A549 (cell line): ENCODE results near the gene RELL2. TPM values are rescaled to one million over a fixed set of nuclear protein-coding genes. Genes with fewer than 3 reads are reported as not detected.

Experiments used
- ATAC-seq, 2 experiments: fragments of 200-7000 bp in 1 of 2; fragments of >200 bp in 1 of 2; cut with Nextera tagmentation in 1 of 2; cut with Tn5 transposase in 1 of 2; 3 replicates each; pipeline versions ENCODE4 v1.8.0 to v1.9.1; 2018 to 2020; ENCODE audit warnings: mild to moderate bottlenecking in 1 of 2, moderate library complexity in 1 of 2
- CTCF ChIA-PET: fragments of 300-600 bp; sonication (Branson Sonifier 250); formaldehyde crosslinking; extraction: SDS; loops from one replicate; lab custom pipeline; 2021; ENCODE audit warnings: antibody characterized with exemption, inconsistent platforms; lab: Yijun Ruan, JAX
- POLR2A ChIA-PET: fragments of 350-600 bp; formaldehyde crosslinking; extraction: SDS; loops from one replicate; lab custom pipeline; 2021; ENCODE audit warnings: antibody characterized with exemption, inconsistent platforms; lab: Yijun Ruan, JAX
- DNase-seq, 2 experiments: peaks; one replicate each; pipeline versions ENCODE4 v3.0.0 to v3.0.0-alpha.2; 2011 to 2016; ENCODE audit warnings: low read depth in 1 of 2, low spot score in 1 of 2
- FAIRE-seq: peaks from 2 replicates; lab custom pipeline; 2011; peaks lifted over from hg19 to GRCh38; lab: Jason Lieb, UNC
- H3K27ac ChIP-seq, 2 experiments: fragments of >200 bp; sonication (Bioruptor Twin); formaldehyde crosslinking; 3 replicates each; pipeline ENCODE4 v1.5.1; 2016 to 2017
- H3K4me1 ChIP-seq: fragments of >200 bp; sonication (Bioruptor Twin); formaldehyde crosslinking; 3 replicates; pipeline ENCODE4 v1.6.1; 2016
- H3K4me2 ChIP-seq: fragments of >200 bp; sonication (Bioruptor Twin); formaldehyde crosslinking; 3 replicates; pipeline ENCODE4 v1.6.1; 2016
- H3K4me3 ChIP-seq: fragments of >200 bp; sonication (Bioruptor Twin); formaldehyde crosslinking; 3 replicates; pipeline ENCODE4 v1.5.1; 2016
- H3K9me3 ChIP-seq: fragments of >200 bp; sonication (Bioruptor Twin); formaldehyde crosslinking; 3 replicates; pipeline ENCODE4 v1.6.1; 2016
- CHD2 ChIP-seq: fragments of 150-350 bp; IDR thresholded peaks from 2 replicates; pipeline ENCODE4 v1.6.1; 2014; ENCODE audit warnings: low read length; ENCODE audit not compliant: partially characterized antibody
- EHF ChIP-seq: fragments of 250-450 bp; sonication (Bioruptor Pico); IDR thresholded peaks from 2 replicates; pipeline ENCODE4 v1.5.0; 2020; ENCODE audit warnings: mild to moderate bottlenecking
- GATA3 ChIP-seq: IDR thresholded peaks from 2 replicates; pipeline ENCODE4 v1.6.1; 2012; ENCODE audit warnings: borderline replicate concordance
- HEYL ChIP-seq: fragments of 250-450 bp; sonication (Bioruptor Pico); IDR thresholded peaks from 2 replicates; pipeline ENCODE4 v1.8.0; 2021; ENCODE audit warnings: mild to moderate bottlenecking, moderate library complexity
- HOXA7 ChIP-seq: fragments of 250-450 bp; sonication (Bioruptor Pico); IDR thresholded peaks from 2 replicates; pipeline ENCODE4 v1.5.0; 2020; ENCODE audit warnings: mild to moderate bottlenecking, moderate library complexity
- HOXB13 ChIP-seq: fragments of 250-450 bp; sonication (Bioruptor Pico); IDR thresholded peaks from 2 replicates; pipeline ENCODE4 v1.5.0; 2020; ENCODE audit warnings: low read depth, mild to moderate bottlenecking, moderate library complexity
- JUN ChIP-seq, 2 experiments: fragments of >200 bp; sonication (Bioruptor Twin); formaldehyde crosslinking; IDR thresholded peaks; 2 replicates in 1 of 2; 3 replicates in 1 of 2; pipeline ENCODE4 v1.6.1; 2016 to 2017
- MYC ChIP-seq: IDR thresholded peaks from 2 replicates; pipeline ENCODE4 v1.6.1; 2012; ENCODE audit warnings: mild to moderate bottlenecking, inconsistent platforms, low read length, improper control_type of control experiment, borderline replicate concordance
- NPAS2 ChIP-seq: fragments of 250-450 bp; sonication (Bioruptor Pico); IDR thresholded peaks from 2 replicates; pipeline ENCODE4 v1.8.0; 2022; ENCODE audit warnings: mild to moderate bottlenecking, moderate library complexity, borderline replicate concordance
- NR3C1 ChIP-seq: fragments of >200 bp; sonication (Bioruptor Twin); formaldehyde crosslinking; IDR thresholded peaks from 3 replicates; pipeline ENCODE4 v1.6.1; 2017
- POLR2AphosphoS2 ChIP-seq: conservative IDR thresholded peaks from 2 replicates; pipeline ENCODE4 v1.6.1; 2012; ENCODE audit warnings: low read length, improper control_type of control experiment, inconsistent platforms
- RAD21 ChIP-seq, 2 experiments: fragments of >200 bp in 1 of 2; sonication (Bioruptor Twin) in 1 of 2; formaldehyde crosslinking in 1 of 2; IDR thresholded peaks in 1 of 2; conservative IDR thresholded peaks in 1 of 2; 2 replicates in 1 of 2; 3 replicates in 1 of 2; pipeline ENCODE4 v1.6.1; 2012 to 2018; ENCODE audit warnings: inconsistent platforms in 1 of 2
- RCOR1 ChIP-seq: fragments of 150-350 bp; IDR thresholded peaks from 2 replicates; pipeline ENCODE4 v1.6.1; 2014; ENCODE audit warnings: antibody characterized with exemption, low read length, low read depth
- RFX5 ChIP-seq: fragments of 450-650 bp; IDR thresholded peaks from 2 replicates; pipeline ENCODE4 v1.7.1; 2014; ENCODE audit warnings: antibody characterized with exemption, mild to moderate bottlenecking, moderate library complexity
- SMC3 ChIP-seq: fragments of >200 bp; sonication (Bioruptor Twin); formaldehyde crosslinking; IDR thresholded peaks from 3 replicates; pipeline ENCODE4 v1.6.1; 2018; ENCODE audit warnings: inconsistent platforms
- TFCP2L1 ChIP-seq: fragments of 250-450 bp; sonication (Bioruptor Pico); IDR thresholded peaks from 2 replicates; pipeline ENCODE4 v1.5.0; 2021; ENCODE audit warnings: mild to moderate bottlenecking
- ZNF302 ChIP-seq: fragments of 250-450 bp; sonication (Bioruptor Pico); IDR thresholded peaks from 2 replicates; pipeline ENCODE4 v1.9.0; 2021; ENCODE audit warnings: inconsistent platforms, mild to moderate bottlenecking, moderate library complexity
- ZSCAN20 ChIP-seq: fragments of 250-450 bp; sonication (Bioruptor Pico); IDR thresholded peaks from 2 replicates; pipeline ENCODE4 v1.8.0; 2022; ENCODE audit warnings: mild to moderate bottlenecking, moderate library complexity
- polyA plus RNA-seq, 4 experiments: library from polyadenylated mRNA; depleted of rRNA in 3 of 4; stranded (reverse); fragments of >200 nt; fragmentation: RNase III in 1 of 4; extraction: RNeasy Plus Mini Kit Qiagen cat#74134 plus additional on column Dnase treatment in 1 of 4; gene quantifications; 2 replicates in 3 of 4; 3 replicates in 1 of 4; pipeline ENCODE4 v1.2.3, GENCODE V29; 2011 to 2017
- TF ChIP-seq, protein P1 (sequence below): fragments of 200-600 bp; sonication (generic); IDR thresholded peaks from 2 replicates; pipeline ENCODE4 v1.6.1; 2016; ENCODE audit warnings: antibody characterized with exemption, mild to moderate bottlenecking, moderate library complexity
- TF ChIP-seq, protein P2 (sequence below): fragments of >200 bp; sonication (Bioruptor Twin); formaldehyde crosslinking; IDR thresholded peaks from 2 replicates; pipeline ENCODE4 v1.6.1; 2016
- TF ChIP-seq, protein P3 (sequence below): fragments of >200 bp; sonication (Bioruptor Twin); formaldehyde crosslinking; IDR thresholded peaks from 3 replicates; pipeline ENCODE4 v1.5.1; 2016
- TF ChIP-seq, protein P4 (sequence below): IDR thresholded peaks from 2 replicates; pipeline ENCODE4 v1.6.1; 2012
- TF ChIP-seq, protein P5 (sequence below): fragments of 450-650 bp; IDR thresholded peaks from 2 replicates; pipeline ENCODE4 v1.6.1; 2014; ENCODE audit warnings: antibody characterized with exemption
- TF ChIP-seq, protein P6 (sequence below): IDR thresholded peaks from 2 replicates; pipeline ENCODE4 v1.6.1; 2012
- TF ChIP-seq, protein P7 (sequence below): fragments of 250-450 bp; sonication (Bioruptor Pico); IDR thresholded peaks from 2 replicates; pipeline ENCODE4 v1.5.0; 2020; ENCODE audit warnings: low read depth, mild to moderate bottlenecking, moderate library complexity
- TF ChIP-seq, protein P8 (sequence below): IDR thresholded peaks from 2 replicates; pipeline ENCODE4 v1.6.1; 2012; ENCODE audit warnings: low read depth, borderline replicate concordance

Gene RELL2
- polyA plus RNA-seq, 2 of the 4 experiments (the other 2 are of a cell fraction) = 3.6 to 6.5 TPM

DNA sequence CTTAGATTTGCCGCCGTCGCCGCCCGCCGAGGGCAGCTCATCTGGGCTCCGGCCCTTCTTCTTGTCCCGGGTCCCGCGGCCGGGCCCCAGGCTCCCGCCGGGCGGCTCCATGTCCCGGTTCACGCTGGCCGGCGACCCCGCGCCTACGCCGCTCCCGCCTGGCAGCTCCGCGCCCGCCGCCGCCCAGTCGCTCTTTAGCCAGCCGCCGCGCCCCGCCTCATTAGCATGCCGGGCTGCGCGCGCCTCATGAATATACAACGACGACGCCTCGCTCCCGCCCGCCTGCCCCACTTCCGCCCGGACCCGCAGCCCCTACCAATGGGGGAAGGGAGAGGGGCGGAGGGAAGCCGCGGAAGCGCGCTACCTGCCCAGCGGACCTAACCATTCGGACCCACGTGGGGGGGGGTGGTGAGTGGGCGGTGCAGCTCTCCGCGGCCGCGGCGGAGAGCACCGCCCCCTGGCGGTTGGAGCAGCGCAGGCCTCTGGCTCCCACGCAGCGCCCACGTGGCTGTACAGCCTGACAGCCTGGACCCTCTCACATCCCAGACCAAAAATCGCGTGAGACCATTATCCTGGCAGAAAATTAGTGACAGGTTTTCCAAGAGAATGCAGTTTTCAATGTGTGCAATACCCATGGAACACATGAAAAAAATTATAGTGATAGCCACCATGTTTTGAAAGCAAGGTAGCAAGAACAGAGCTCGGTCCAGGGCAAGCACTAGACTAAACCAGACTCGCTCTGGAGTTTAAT is 17.8 kb upstream of the RELL2 start, which contains the start of gene DIAPH1 (continued):
- TF ChIP-seq, protein P1, sequence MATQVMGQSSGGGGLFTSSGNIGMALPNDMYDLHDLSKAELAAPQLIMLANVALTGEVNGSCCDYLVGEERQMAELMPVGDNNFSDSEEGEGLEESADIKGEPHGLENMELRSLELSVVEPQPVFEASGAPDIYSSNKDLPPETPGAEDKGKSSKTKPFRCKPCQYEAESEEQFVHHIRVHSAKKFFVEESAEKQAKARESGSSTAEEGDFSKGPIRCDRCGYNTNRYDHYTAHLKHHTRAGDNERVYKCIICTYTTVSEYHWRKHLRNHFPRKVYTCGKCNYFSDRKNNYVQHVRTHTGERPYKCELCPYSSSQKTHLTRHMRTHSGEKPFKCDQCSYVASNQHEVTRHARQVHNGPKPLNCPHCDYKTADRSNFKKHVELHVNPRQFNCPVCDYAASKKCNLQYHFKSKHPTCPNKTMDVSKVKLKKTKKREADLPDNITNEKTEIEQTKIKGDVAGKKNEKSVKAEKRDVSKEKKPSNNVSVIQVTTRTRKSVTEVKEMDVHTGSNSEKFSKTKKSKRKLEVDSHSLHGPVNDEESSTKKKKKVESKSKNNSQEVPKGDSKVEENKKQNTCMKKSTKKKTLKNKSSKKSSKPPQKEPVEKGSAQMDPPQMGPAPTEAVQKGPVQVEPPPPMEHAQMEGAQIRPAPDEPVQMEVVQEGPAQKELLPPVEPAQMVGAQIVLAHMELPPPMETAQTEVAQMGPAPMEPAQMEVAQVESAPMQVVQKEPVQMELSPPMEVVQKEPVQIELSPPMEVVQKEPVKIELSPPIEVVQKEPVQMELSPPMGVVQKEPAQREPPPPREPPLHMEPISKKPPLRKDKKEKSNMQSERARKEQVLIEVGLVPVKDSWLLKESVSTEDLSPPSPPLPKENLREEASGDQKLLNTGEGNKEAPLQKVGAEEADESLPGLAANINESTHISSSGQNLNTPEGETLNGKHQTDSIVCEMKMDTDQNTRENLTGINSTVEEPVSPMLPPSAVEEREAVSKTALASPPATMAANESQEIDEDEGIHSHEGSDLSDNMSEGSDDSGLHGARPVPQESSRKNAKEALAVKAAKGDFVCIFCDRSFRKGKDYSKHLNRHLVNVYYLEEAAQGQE = no peak
- TF ChIP-seq, protein P2, sequence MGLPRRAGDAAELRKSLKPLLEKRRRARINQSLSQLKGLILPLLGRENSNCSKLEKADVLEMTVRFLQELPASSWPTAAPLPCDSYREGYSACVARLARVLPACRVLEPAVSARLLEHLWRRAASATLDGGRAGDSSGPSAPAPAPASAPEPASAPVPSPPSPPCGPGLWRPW = no peak
- TF ChIP-seq NPAS2 (CRISPR knock-in tag) (no peak), HEYL (no peak), GATA3 (peak; percentile 61; the same call in 1 of the 2 replicates), MYC (peak; percentile 99), CHD2 (peak; percentile 48), POLR2AphosphoS2 (no peak), RAD21 (conservative IDR thresholded peaks at IDR 0.05 in 1 of 2, IDR thresholded peaks at IDR 0.05 in 1 of 2) (peak; percentile 76 to 92)
- TF ChIP-seq, protein P3, sequence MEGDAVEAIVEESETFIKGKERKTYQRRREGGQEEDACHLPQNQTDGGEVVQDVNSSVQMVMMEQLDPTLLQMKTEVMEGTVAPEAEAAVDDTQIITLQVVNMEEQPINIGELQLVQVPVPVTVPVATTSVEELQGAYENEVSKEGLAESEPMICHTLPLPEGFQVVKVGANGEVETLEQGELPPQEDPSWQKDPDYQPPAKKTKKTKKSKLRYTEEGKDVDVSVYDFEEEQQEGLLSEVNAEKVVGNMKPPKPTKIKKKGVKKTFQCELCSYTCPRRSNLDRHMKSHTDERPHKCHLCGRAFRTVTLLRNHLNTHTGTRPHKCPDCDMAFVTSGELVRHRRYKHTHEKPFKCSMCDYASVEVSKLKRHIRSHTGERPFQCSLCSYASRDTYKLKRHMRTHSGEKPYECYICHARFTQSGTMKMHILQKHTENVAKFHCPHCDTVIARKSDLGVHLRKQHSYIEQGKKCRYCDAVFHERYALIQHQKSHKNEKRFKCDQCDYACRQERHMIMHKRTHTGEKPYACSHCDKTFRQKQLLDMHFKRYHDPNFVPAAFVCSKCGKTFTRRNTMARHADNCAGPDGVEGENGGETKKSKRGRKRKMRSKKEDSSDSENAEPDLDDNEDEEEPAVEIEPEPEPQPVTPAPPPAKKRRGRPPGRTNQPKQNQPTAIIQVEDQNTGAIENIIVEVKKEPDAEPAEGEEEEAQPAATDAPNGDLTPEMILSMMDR = peak; percentile 97
- TF ChIP-seq, protein P4, sequence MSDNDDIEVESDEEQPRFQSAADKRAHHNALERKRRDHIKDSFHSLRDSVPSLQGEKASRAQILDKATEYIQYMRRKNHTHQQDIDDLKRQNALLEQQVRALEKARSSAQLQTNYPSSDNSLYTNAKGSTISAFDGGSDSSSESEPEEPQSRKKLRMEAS = peak; percentile 99

DNA sequence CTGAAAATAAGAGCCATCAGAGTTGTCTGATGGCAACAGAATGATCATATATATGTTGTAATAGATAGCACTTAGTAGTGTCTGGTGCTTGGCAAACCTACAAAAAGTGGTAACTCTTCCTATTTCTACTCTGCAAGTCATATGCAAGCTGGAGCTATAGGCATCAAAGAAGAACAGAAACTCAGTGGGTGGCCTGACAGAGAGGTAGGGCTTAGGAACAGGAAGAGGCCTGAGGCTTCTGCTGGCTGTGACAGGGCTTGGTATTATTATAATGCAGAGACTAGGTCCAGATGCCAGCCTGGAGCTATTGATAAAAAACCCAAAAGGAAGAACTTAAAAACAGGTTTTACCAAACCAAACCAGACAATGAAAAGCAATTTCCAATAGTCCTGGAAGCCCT is 13.6 kb upstream of the RELL2 start:
- Histone ChIP-seq H3K27ac (no peak overlapping the region), H3K4me3 (no peak overlapping the region)

More for the DNA sequence above, 13.6 kb upstream of the RELL2 start:
- FAIRE-seq (no peak), ATAC-seq (no peak), DNase-seq (no peak)
- TF ChIP-seq, protein P5, sequence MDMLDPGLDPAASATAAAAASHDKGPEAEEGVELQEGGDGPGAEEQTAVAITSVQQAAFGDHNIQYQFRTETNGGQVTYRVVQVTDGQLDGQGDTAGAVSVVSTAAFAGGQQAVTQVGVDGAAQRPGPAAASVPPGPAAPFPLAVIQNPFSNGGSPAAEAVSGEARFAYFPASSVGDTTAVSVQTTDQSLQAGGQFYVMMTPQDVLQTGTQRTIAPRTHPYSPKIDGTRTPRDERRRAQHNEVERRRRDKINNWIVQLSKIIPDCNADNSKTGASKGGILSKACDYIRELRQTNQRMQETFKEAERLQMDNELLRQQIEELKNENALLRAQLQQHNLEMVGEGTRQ = no peak
- TF ChIP-seq TFCP2L1 = no peak
- TF ChIP-seq, protein P6, sequence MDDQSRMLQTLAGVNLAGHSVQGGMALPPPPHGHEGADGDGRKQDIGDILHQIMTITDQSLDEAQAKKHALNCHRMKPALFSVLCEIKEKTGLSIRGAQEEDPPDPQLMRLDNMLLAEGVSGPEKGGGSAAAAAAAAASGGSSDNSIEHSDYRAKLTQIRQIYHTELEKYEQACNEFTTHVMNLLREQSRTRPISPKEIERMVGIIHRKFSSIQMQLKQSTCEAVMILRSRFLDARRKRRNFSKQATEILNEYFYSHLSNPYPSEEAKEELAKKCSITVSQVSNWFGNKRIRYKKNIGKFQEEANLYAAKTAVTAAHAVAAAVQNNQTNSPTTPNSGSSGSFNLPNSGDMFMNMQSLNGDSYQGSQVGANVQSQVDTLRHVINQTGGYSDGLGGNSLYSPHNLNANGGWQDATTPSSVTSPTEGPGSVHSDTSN = no peak
- TF ChIP-seq, protein P7, sequence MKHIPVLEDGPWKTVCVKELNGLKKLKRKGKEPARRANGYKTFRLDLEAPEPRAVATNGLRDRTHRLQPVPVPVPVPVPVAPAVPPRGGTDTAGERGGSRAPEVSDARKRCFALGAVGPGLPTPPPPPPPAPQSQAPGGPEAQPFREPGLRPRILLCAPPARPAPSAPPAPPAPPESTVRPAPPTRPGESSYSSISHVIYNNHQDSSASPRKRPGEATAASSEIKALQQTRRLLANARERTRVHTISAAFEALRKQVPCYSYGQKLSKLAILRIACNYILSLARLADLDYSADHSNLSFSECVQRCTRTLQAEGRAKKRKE (CRISPR knock-in tag) = no peak
- TF ChIP-seq RFX5 = no peak
- no peak for TF ChIP-seq ZNF302 (CRISPR knock-in tag)
- TF ChIP-seq SMC3 = no peak
- no peak for TF ChIP-seq NPAS2 (CRISPR knock-in tag)
- no peak for TF ChIP-seq HOXB13 (CRISPR knock-in tag)
- TF ChIP-seq JUN (IDR thresholded peaks at IDR 0.05) = no peak
- TF ChIP-seq, protein P8, sequence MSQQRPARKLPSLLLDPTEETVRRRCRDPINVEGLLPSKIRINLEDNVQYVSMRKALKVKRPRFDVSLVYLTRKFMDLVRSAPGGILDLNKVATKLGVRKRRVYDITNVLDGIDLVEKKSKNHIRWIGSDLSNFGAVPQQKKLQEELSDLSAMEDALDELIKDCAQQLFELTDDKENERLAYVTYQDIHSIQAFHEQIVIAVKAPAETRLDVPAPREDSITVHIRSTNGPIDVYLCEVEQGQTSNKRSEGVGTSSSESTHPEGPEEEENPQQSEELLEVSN = no peak
- no peak for TF ChIP-seq RCOR1
- TF ChIP-seq CHD2 = no peak
- no peak for TF ChIP-seq ZSCAN20 (CRISPR knock-in tag)
- no peak for TF ChIP-seq NR3C1
- TF ChIP-seq GATA3 = no peak
- TF ChIP-seq HOXA7 (CRISPR knock-in tag) = no peak
- TF ChIP-seq EHF (CRISPR knock-in tag) = no peak
- ChIA-PET POLR2A (no interaction called here), CTCF (interaction anchor here (0.7 to 20.4 kb wide), 3 partner anchors 12 to 130 kb away, joined by 3 to 303 read pairs (median 4); no protein-coding TSS in a partner anchor)
- Histone ChIP-seq H3K4me2 (no peak overlapping the region), H3K4me1 (peaks cover 4% of the 10 kb centered on the region; the same call in 1 of the 3 replicates), H3K9me3 (no peaks in the 10 kb centered on the region)
